Upper lobe of left lung (tissue), 4 donors: ENCODE data around the gene DNAH1.

Experiments
- CTCF ChIP-seq, 6 experiments: fragments of 450-650 bp in 4 of 6; fragments of 200-600 bp in 2 of 6; sonication (generic) in 2 of 6; IDR thresholded peaks; one replicate each; pipeline ENCODE4 v1.5.1; 2016 to 2019; ENCODE audit warnings: antibody characterized with exemption in 6 of 6
- EP300 ChIP-seq, 4 donors: sonication (generic); formaldehyde crosslinking; IDR thresholded peaks; one replicate each; pipeline ENCODE4 v1.5.1; 2017; ENCODE audit warnings: antibody characterized with exemption in 4 of 4, control low read depth in 2 of 4
- POLR2A ChIP-seq, 4 donors: fragments of 450-650 bp; IDR thresholded peaks; one replicate each; pipeline ENCODE4 v1.5.1; 2016 to 2017; ENCODE audit warnings: antibody characterized with exemption in 4 of 4, mild to moderate bottlenecking in 2 of 4
- POLR2AphosphoS5 ChIP-seq, 2 donors: sonication (generic); formaldehyde crosslinking; IDR thresholded peaks; one replicate each; pipeline ENCODE4 v1.5.1; 2017; ENCODE audit warnings: antibody characterized with exemption in 2 of 2

GRCh38 chr3:52374173-52374572, 58.1 kb downstream of the DNAH1 start:
- TF ChIP-seq CTCF (IDR thresholded peaks at IDR 0.05) (no peak), POLR2A (IDR thresholded peaks at IDR 0.05) (no peak), POLR2AphosphoS5 (IDR thresholded peaks at IDR 0.05) (no peak), EP300 (IDR thresholded peaks at IDR 0.05) (no peak)
